Mesothelial cell of epicardium (in vitro differentiated cells): ENCODE results near the gene GJB6. TPM values are rescaled to one million over a fixed set of nuclear protein-coding genes. Genes with fewer than 3 reads are reported as not detected.
"Not testable (repeated sequence)": the region's sequence is repeated elsewhere in the genome, so short reads cannot be mapped to it uniquely, and the experiment has no call there.

Experiments used
- DNase-seq, 2 experiments: peaks; one replicate each; pipeline ENCODE4 v3.0.0; 2021; ENCODE audit warnings: low spot score in 2 of 2; ENCODE audit not compliant: unreplicated experiment in 2 of 2
- H3K27ac Mint-ChIP-seq: 2 replicates; pipeline ENCODE4 v1.8.0; 2021; ENCODE audit warnings: mixed read lengths
- H3K27me3 Mint-ChIP-seq: 2 replicates; pipeline ENCODE4 v1.8.0; 2021; ENCODE audit warnings: low read depth, mixed read lengths
- H3K36me3 Mint-ChIP-seq: 2 replicates; pipeline ENCODE4 v1.8.0; 2021; ENCODE audit warnings: mixed read lengths
- H3K4me1 Mint-ChIP-seq: 2 replicates; pipeline ENCODE4 v1.8.0; 2021; ENCODE audit warnings: mixed read lengths
- H3K4me3 Mint-ChIP-seq: 2 replicates; pipeline ENCODE4 v1.8.0; 2021; ENCODE audit warnings: mild to moderate bottlenecking, moderate library complexity, mixed read lengths
- H3K9me3 Mint-ChIP-seq: 2 replicates; pipeline ENCODE4 v1.8.0; 2021; ENCODE audit warnings: mixed read lengths
- CTCF ChIP-seq: fragments of 200-600 bp; sonication (generic); IDR thresholded peaks from one replicate; pipeline ENCODE4 v1.5.0; 2021; ENCODE audit warnings: antibody characterized with exemption; ENCODE audit not compliant: unreplicated experiment
- total RNA-seq: library from RNA; stranded (reverse); gene quantifications from 3 replicates; pipeline ENCODE4 v1.2.1, GENCODE V29; 2021

GJB6 gene
- total RNA-seq: 28.6 to 35.4 TPM (median 32.7 TPM) in 3 replicates

- H3K27ac Mint-ChIP-seq: peak within 1 kb of the TSS; percentile 83
- H3K9me3 Mint-ChIP-seq: no peaks in the 10 kb centered on the region
- peaks cover 44% of the 10 kb centered on the region for H3K27me3 Mint-ChIP-seq
- H3K4me3 Mint-ChIP-seq: peak within 1 kb of the TSS; percentile 77
- no peak for TF ChIP-seq CTCF
- DNase-seq: peak in 1 of 2 experiments; percentile 48
- H3K36me3 Mint-ChIP-seq: peaks cover 2% of the 10 kb centered on the region
- peaks cover 28% of the 10 kb centered on the region for H3K4me1 Mint-ChIP-seq
Observed at GRCh38 chr13:20231839-20232555, at the start of gene GJB6. Gene GJB6 (minus strand): TSS chr13:20232319. CDS start chr13:20223480, 8,839 bp downstream.

GRCh38 chr13:20276901-20277300, 44.8 kb upstream of the GJB6 start:
- H3K9me3 Mint-ChIP-seq: peaks cover 12% of the 10 kb centered on the region
- H3K36me3 Mint-ChIP-seq, DNase-seq, H3K4me3 Mint-ChIP-seq, H3K27ac Mint-ChIP-seq, H3K27me3 Mint-ChIP-seq: not testable (repeated sequence)
- H3K4me1 Mint-ChIP-seq: peaks cover 15% of the 10 kb centered on the region

- H3K27me3 Mint-ChIP-seq: no peaks in the 10 kb centered on the region
- DNase-seq: no peak
- H3K4me3 Mint-ChIP-seq: no peak overlapping the region
- H3K27ac Mint-ChIP-seq: peak overlapping the region; percentile 43
- H3K9me3 Mint-ChIP-seq: peaks cover 10% of the 10 kb centered on the region
- no peak for TF ChIP-seq CTCF
- peaks cover 5% of the 10 kb centered on the region for H3K36me3 Mint-ChIP-seq
- peaks cover 33% of the 10 kb centered on the region for H3K4me1 Mint-ChIP-seq
Observed at GRCh38 chr13:20274466-20274865, 42.3 kb upstream of the GJB6 start.

- no peak overlapping the region for H3K4me3 Mint-ChIP-seq
- H3K27me3 Mint-ChIP-seq: no peaks in the 10 kb centered on the region
- H3K36me3 Mint-ChIP-seq: peaks cover 5% of the 10 kb centered on the region
- peaks cover 9% of the 10 kb centered on the region for H3K9me3 Mint-ChIP-seq
- H3K27ac Mint-ChIP-seq: peak overlapping the region; percentile 61
- no peak for TF ChIP-seq CTCF
- peaks cover 43% of the 10 kb centered on the region for H3K4me1 Mint-ChIP-seq
- DNase-seq: no peak
Observed at GRCh38 chr13:20272588-20273171, 40.6 kb upstream of the GJB6 start.

GRCh38 chr13:20272104-20272503, 40.0 kb upstream of the GJB6 start:
- TF ChIP-seq CTCF: no peak
- H3K36me3 Mint-ChIP-seq: peaks cover 5% of the 10 kb centered on the region
- H3K27me3 Mint-ChIP-seq: no peaks in the 10 kb centered on the region
- peak overlapping the region; percentile 61 for H3K27ac Mint-ChIP-seq
- peaks cover 6% of the 10 kb centered on the region for H3K9me3 Mint-ChIP-seq
- peaks cover 44% of the 10 kb centered on the region for H3K4me1 Mint-ChIP-seq
- no peak for DNase-seq
- H3K4me3 Mint-ChIP-seq: no peak overlapping the region

- H3K4me1 Mint-ChIP-seq: peaks cover 47% of the 10 kb centered on the region
- no peak for DNase-seq
- H3K27ac Mint-ChIP-seq: peak overlapping the region; percentile 90
- TF ChIP-seq CTCF: no peak
- H3K9me3 Mint-ChIP-seq: peaks cover 6% of the 10 kb centered on the region
- no peak overlapping the region for H3K4me3 Mint-ChIP-seq
- H3K36me3 Mint-ChIP-seq: peaks cover 5% of the 10 kb centered on the region
- no peaks in the 10 kb centered on the region for H3K27me3 Mint-ChIP-seq
Observed at GRCh38 chr13:20271441-20271840, 39.3 kb upstream of the GJB6 start.
